ENCODE measurements around the gene PRIM2. TPM values are rescaled to one million over a fixed set of nuclear protein-coding genes. Genes with fewer than 3 reads are reported as not detected.
A peak's percentile ranks its signal among the peaks of the same experiment; 100 is the strongest.
"Not testable (repeated sequence)": the region's sequence is repeated elsewhere in the genome, so short reads cannot be mapped to it uniquely, and the experiment has no call there.

PRIM2 gene, protein sequence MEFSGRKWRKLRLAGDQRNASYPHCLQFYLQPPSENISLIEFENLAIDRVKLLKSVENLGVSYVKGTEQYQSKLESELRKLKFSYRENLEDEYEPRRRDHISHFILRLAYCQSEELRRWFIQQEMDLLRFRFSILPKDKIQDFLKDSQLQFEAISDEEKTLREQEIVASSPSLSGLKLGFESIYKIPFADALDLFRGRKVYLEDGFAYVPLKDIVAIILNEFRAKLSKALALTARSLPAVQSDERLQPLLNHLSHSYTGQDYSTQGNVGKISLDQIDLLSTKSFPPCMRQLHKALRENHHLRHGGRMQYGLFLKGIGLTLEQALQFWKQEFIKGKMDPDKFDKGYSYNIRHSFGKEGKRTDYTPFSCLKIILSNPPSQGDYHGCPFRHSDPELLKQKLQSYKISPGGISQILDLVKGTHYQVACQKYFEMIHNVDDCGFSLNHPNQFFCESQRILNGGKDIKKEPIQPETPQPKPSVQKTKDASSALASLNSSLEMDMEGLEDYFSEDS
- total RNA-seq (2022) (8.6 and 9.7 TPM in 2 replicates), Bru-seq, nascent RNA (percentile 65 among the genes with signal in this experiment), BruChase-seq, experiment 1, labeled RNA remaining after a 6-hour chase (percentile 52 among the genes with signal in this experiment), BruChase-seq, experiment 2, labeled RNA remaining after a 2-hour chase (percentile 59 among the genes with signal in this experiment)
- long read RNA-seq, transcript PRIM2-207 (14 exons, 2,308 nt): major isoform, 6 of 9 reads
- long read RNA-seq, partial matches to known transcripts: 1 of 9 reads
- long read RNA-seq, other reads (novel, unspliced or antisense): 1 of 9 reads

DNA sequence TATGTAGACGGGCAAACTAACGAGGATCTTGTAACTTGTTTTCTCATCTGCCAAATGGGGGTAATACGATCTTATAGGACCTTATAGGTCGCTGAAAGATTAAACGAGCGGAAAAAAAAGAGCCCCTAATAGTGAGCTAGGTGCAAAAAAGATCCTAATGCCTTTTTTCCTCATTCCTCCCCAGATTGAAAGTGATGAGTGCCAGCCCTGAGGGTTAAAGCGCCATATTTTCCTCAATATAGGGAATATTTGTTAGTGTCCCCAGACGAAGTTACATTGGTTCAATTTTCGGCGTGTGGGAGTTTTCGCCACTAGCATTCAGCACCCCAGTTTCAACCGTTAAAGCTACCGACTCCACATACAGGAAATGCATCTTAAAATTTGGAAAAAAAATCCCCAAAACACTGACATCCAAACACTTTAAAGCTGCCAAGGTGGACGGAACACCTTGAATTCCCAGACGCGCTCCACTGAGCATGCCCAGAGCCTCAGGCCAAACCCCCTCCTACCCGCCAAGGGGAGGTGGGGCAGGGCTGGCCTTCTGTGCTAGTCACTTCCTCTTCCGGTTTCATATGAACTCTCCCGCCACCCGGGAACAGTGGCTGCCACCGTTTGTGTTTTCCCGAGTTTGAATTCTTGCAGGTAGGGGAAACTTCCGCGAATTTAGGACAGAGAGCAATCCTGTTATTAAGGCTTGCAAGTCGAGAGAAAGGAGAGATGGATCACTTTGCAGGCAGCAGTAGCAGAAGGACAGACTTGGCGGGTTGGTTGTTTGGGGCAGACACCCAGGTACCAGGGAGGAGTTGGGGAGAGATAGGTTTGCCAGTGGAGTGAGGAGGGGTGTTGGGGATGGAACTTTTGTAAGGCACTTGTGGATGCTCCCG is at the start of gene PRIM2:
Gene PRIM2, plus strand, starts transcription at position 571 of the 884 bp plus-strand sequence. CDS start 816 bp downstream, outside the sequence.
- peak; percentile 89 for DNase-seq (ENCODE audit: unreplicated experiment)
- Mint-ChIP-seq H3K4me1 (ENCODE audit: insufficient read depth, unreplicated experiment) (peaks cover 37% of the 10 kb centered on the region), H3K27ac (ENCODE audit: low read depth, unreplicated experiment) (peak within 1 kb of the TSS; percentile 88), H3K36me3 (ENCODE audit: insufficient read depth, unreplicated experiment) (peaks cover 11% of the 10 kb centered on the region), H3K9me3 (ENCODE audit: unreplicated experiment) (no peaks in the 10 kb centered on the region), H3K4me3 (ENCODE audit: unreplicated experiment) (peak within 1 kb of the TSS; percentile 95), H3K27me3 (ENCODE audit: insufficient read depth, unreplicated experiment) (no peaks in the 10 kb centered on the region)
- BruUV-seq (replicated peaks): TSS peak; percentile 74
- ChIA-PET CTCF (interaction anchor here (0.6 to 4.8 kb wide), 47 partner anchors 8 to 605 kb away, joined by 3 to 82 read pairs (median 4); partner anchors contain the start of genes BEND6, KIAA1586 and RAB23), POLR2A (interaction anchor here (0.6 to 2.1 kb wide), 18 partner anchors 12 to 946 kb away, joined by 3 to 28 read pairs (median 4); partner anchors contain the start of genes BAG2, BEND6 and RAB23)
- intact Hi-C loops (cut with micrococcal nuclease): loop anchor here (10.0 kb wide), 2 partner anchors 293 to 603 kb away; no protein-coding TSS in a partner anchor
- TF ChIP-seq, protein P1, sequence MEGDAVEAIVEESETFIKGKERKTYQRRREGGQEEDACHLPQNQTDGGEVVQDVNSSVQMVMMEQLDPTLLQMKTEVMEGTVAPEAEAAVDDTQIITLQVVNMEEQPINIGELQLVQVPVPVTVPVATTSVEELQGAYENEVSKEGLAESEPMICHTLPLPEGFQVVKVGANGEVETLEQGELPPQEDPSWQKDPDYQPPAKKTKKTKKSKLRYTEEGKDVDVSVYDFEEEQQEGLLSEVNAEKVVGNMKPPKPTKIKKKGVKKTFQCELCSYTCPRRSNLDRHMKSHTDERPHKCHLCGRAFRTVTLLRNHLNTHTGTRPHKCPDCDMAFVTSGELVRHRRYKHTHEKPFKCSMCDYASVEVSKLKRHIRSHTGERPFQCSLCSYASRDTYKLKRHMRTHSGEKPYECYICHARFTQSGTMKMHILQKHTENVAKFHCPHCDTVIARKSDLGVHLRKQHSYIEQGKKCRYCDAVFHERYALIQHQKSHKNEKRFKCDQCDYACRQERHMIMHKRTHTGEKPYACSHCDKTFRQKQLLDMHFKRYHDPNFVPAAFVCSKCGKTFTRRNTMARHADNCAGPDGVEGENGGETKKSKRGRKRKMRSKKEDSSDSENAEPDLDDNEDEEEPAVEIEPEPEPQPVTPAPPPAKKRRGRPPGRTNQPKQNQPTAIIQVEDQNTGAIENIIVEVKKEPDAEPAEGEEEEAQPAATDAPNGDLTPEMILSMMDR (IDR thresholded peaks at IDR 0.05; ENCODE audit: unreplicated experiment): no peak

DNA sequence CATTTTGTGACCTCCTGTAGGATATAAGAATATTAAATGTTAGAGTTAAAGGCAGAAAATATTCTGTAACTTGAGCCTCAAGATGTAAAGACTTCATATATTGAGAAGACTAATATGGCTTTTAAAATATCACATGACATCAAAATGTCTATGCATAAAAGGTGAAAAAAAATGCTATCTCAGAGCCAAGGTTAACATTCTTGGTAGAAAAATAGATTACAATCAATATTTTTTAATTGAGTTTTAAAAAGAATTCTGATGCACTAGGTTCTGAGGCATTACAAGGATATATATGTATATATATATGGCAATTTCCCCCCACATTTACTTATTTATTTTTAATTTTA is 49.2 kb upstream of the PRIM2 start:
- peak overlapping the region; percentile 66 for H3K27ac Mint-ChIP-seq (ENCODE audit: low read depth, unreplicated experiment)

DNA sequence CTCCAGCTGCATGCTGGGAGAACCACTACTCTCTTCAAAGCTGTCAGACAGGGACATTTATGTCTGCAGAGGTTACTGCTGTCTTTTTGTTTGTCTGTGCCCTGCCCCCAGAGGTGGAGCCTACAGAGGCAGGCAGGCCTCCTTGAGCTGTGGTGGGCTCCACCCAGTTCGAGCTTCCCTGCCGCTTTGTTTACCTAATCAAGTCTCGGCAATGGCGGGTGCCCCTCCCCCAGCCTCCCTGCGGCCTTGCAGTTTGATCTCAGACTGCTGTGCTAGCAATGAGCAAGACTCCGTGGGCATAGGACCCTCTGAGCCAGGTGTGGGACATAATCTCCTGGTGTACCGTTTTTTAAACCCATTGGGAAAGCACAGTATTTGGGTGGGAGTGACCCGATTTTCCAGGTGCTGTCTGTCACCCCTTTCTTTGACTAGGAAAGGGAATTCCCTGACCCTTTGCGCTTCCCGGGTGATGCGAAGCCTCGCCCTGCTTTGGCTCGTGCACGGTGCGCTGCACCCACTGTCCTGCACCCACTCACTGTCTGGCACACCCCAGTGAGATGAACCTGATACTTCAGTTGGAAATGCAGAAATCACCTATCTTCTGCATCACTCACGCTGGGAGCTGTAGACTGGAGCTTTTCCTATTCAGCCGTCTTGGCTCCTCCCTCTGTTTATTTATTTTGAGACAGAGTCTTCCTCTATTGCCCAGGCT is 43.2 kb upstream of the PRIM2 start:
- ChIA-PET POLR2A (interaction anchor here (1.9 kb wide), 1 partner anchor 11 kb away, joined by 5 read pairs; no protein-coding TSS in a partner anchor), CTCF (interaction anchor here (0.6 kb wide), 1 partner anchor 13 kb away, joined by 3 read pairs; no protein-coding TSS in a partner anchor)
- H3K4me1 Mint-ChIP-seq (ENCODE audit: insufficient read depth, unreplicated experiment); H3K36me3 Mint-ChIP-seq (ENCODE audit: insufficient read depth, unreplicated experiment); DNase-seq (ENCODE audit: unreplicated experiment); BruUV-seq (replicated peaks); H3K27me3 Mint-ChIP-seq (ENCODE audit: insufficient read depth, unreplicated experiment); H3K9me3 Mint-ChIP-seq (ENCODE audit: unreplicated experiment); H3K27ac Mint-ChIP-seq (ENCODE audit: low read depth, unreplicated experiment); H3K4me3 Mint-ChIP-seq (ENCODE audit: unreplicated experiment); intact Hi-C loops (cut with micrococcal nuclease): not testable (repeated sequence)

More for the DNA sequence above, 49.2 kb upstream of the PRIM2 start:
- peaks cover 4% of the 10 kb centered on the region for H3K9me3 Mint-ChIP-seq (ENCODE audit: unreplicated experiment)
- BruUV-seq (replicated peaks): no TSS peak
- H3K27me3 Mint-ChIP-seq (ENCODE audit: insufficient read depth, unreplicated experiment): no peaks in the 10 kb centered on the region
- H3K36me3 Mint-ChIP-seq (ENCODE audit: insufficient read depth, unreplicated experiment): no peaks in the 10 kb centered on the region
- CTCF ChIA-PET: interaction anchor here (0.8 to 2.1 kb wide), 6 partner anchors 8 to 365 kb away, joined by 3 to 15 read pairs (median 4); partner anchors contain the start of gene PRIM2
- POLR2A ChIA-PET: interaction anchor here (0.6 to 2.8 kb wide), 10 partner anchors 9 to 173 kb away, joined by 3 to 17 read pairs (median 4); partner anchors contain the start of genes BAG2, PRIM2 and RAB23
- DNase-seq (ENCODE audit: unreplicated experiment): no peak
- intact Hi-C loops (cut with micrococcal nuclease): loop anchor here (1.0 to 5.0 kb wide), 4 partner anchors 45 to 96 kb away; partner anchors contain the start of genes BAG2 and RAB23
- peaks cover 16% of the 10 kb centered on the region for H3K4me1 Mint-ChIP-seq (ENCODE audit: insufficient read depth, unreplicated experiment)
- TF ChIP-seq, protein P1 (IDR thresholded peaks at IDR 0.05; ENCODE audit: unreplicated experiment): no peak
- peak overlapping the region; percentile 45 for H3K4me3 Mint-ChIP-seq (ENCODE audit: unreplicated experiment)
